Measurements from ENCODE around the gene PLPP7. TPM values are rescaled to one million over a fixed set of nuclear protein-coding genes. Genes with fewer than 3 reads are reported as not detected.
A peak's percentile ranks its signal among the peaks of the same experiment; 100 is the strongest.

The PLPP7 gene
- polyA plus RNA-seq, 1 donor (not counting 4 experiments of a cell fraction or from before 2014, with no cell fraction given) = not detected

- Histone ChIP-seq H3K9ac (ENCODE audit: control insufficient read depth, extremely low read depth, insufficient read depth, low read length) (no peak overlapping the region), H3K36me3 (ENCODE audit: control insufficient read depth in 2 of 2, extremely low read depth in 1 of 2, insufficient read depth in 2 of 2, low read length in 2 of 2) (no peaks in the 10 kb centered on the region), H2AFZ (ENCODE audit: control insufficient read depth, low read length) (no peak overlapping the region), H4K20me1 (ENCODE audit: control insufficient read depth, extremely low read depth, insufficient read depth, low read length) (no peaks in the 10 kb centered on the region), H3K27ac (ENCODE audit: control insufficient read depth, insufficient read depth, low read length) (no peak overlapping the region), H3K4me2 (ENCODE audit: control insufficient read depth, extremely low read depth, insufficient read depth, low read depth, low read length) (no peak overlapping the region), H3K79me2 (ENCODE audit: control insufficient read depth, insufficient read depth, low read length) (no peaks in the 10 kb centered on the region), H3K4me3 (ENCODE audit: control insufficient read depth in 2 of 3, extremely low read depth in 1 of 3, insufficient read depth in 2 of 3, low read depth in 1 of 3, low read length in 3 of 3) (no peak overlapping the region), H3K9me3 (ENCODE audit: control insufficient read depth, low read depth, low read length) (no peaks in the 10 kb centered on the region), H3K9me1 (ENCODE audit: control insufficient read depth, extremely low read depth, insufficient read depth, low read length) (no peaks in the 10 kb centered on the region), H3K4me1 (ENCODE audit: control insufficient read depth, extremely low read depth, insufficient read depth, low read length) (no peaks in the 10 kb centered on the region), H3K27me3 (ENCODE audit: control insufficient read depth, extremely low read depth, insufficient read depth, low read length) (peaks cover 3% of the 10 kb centered on the region)
- DNase-seq (ENCODE audit: low read depth, low spot score) = no peak
- TF ChIP-seq, protein P1, sequence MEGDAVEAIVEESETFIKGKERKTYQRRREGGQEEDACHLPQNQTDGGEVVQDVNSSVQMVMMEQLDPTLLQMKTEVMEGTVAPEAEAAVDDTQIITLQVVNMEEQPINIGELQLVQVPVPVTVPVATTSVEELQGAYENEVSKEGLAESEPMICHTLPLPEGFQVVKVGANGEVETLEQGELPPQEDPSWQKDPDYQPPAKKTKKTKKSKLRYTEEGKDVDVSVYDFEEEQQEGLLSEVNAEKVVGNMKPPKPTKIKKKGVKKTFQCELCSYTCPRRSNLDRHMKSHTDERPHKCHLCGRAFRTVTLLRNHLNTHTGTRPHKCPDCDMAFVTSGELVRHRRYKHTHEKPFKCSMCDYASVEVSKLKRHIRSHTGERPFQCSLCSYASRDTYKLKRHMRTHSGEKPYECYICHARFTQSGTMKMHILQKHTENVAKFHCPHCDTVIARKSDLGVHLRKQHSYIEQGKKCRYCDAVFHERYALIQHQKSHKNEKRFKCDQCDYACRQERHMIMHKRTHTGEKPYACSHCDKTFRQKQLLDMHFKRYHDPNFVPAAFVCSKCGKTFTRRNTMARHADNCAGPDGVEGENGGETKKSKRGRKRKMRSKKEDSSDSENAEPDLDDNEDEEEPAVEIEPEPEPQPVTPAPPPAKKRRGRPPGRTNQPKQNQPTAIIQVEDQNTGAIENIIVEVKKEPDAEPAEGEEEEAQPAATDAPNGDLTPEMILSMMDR (optimal IDR thresholded peaks at IDR 0.05 in 1 of 3, IDR thresholded peaks at IDR 0.05 in 1 of 3, conservative IDR thresholded peaks at IDR 0.05 in 1 of 3; ENCODE audit: extremely low read depth in 1 of 3, insufficient read depth in 2 of 3, low read length in 3 of 3) = peak in 1 of 3 experiments; percentile 12
- TF ChIP-seq EZH2 (IDR thresholded peaks at IDR 0.05; ENCODE audit: low read length) = no peak
- no peak for FAIRE-seq
- dilution Hi-C loops (cut with MboI; ENCODE audit: extremely low pct_ligation_motif_present, low sequenced_read_pairs) = no loop called here
Measured at GRCh38 chr9:131348631-131349521, 59.4 kb downstream of the PLPP7 start.

DNA sequence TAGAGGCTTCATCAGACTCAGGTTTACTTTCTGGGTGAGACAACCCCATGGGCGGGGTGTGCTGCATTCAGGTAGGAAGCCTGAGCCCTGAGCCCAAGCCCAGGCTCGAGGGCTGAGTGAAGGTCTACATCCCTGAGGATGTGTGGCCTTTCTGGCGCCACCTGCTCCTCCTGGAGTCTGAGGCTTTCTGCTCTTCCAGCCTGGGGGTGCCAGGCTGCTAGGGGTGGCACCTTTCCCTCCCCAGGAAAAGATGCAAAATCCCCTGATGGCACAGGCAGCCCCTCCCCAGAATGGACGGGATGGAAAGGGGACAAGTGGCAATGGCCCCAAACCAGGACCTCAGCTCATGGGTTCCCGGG lies 60.0 kb downstream of the PLPP7 start:
- no peaks in the 10 kb centered on the region for H4K20me1 ChIP-seq (ENCODE audit: control insufficient read depth, extremely low read depth, insufficient read depth, low read length)
- H3K4me2 ChIP-seq (ENCODE audit: control insufficient read depth, extremely low read depth, insufficient read depth, low read depth, low read length) = no peak overlapping the region
- H3K36me3 ChIP-seq (ENCODE audit: control insufficient read depth in 2 of 2, extremely low read depth in 1 of 2, insufficient read depth in 2 of 2, low read length in 2 of 2) = no peaks in the 10 kb centered on the region
- no peaks in the 10 kb centered on the region for H3K4me1 ChIP-seq (ENCODE audit: control insufficient read depth, extremely low read depth, insufficient read depth, low read length)
- H3K27me3 ChIP-seq (ENCODE audit: control insufficient read depth, extremely low read depth, insufficient read depth, low read length) = peaks cover 2% of the 10 kb centered on the region
- H3K79me2 ChIP-seq (ENCODE audit: control insufficient read depth, insufficient read depth, low read length) = no peaks in the 10 kb centered on the region
- no peaks in the 10 kb centered on the region for H3K9me3 ChIP-seq (ENCODE audit: control insufficient read depth, low read depth, low read length)
- FAIRE-seq = no peak
- no peak for DNase-seq (ENCODE audit: low read depth, low spot score)
- dilution Hi-C loops (cut with MboI; ENCODE audit: extremely low pct_ligation_motif_present, low sequenced_read_pairs) = no loop called here
- no peak overlapping the region for H3K27ac ChIP-seq (ENCODE audit: control insufficient read depth, insufficient read depth, low read length)
- TF ChIP-seq EZH2 (IDR thresholded peaks at IDR 0.05; ENCODE audit: low read length) = no peak
- TF ChIP-seq, protein P1 (optimal IDR thresholded peaks at IDR 0.05 in 1 of 3, IDR thresholded peaks at IDR 0.05 in 1 of 3, conservative IDR thresholded peaks at IDR 0.05 in 1 of 3; ENCODE audit: extremely low read depth in 1 of 3, insufficient read depth in 2 of 3, low read length in 3 of 3) = no peak
- no peak overlapping the region for H3K4me3 ChIP-seq (ENCODE audit: control insufficient read depth in 2 of 3, extremely low read depth in 1 of 3, insufficient read depth in 2 of 3, low read depth in 1 of 3, low read length in 3 of 3)
- H3K9ac ChIP-seq (ENCODE audit: control insufficient read depth, extremely low read depth, insufficient read depth, low read length) = peak overlapping the region; percentile 33
- H2AFZ ChIP-seq (ENCODE audit: control insufficient read depth, low read length) = no peak overlapping the region
- no peaks in the 10 kb centered on the region for H3K9me1 ChIP-seq (ENCODE audit: control insufficient read depth, extremely low read depth, insufficient read depth, low read length)

Measured in keratinocyte (primary cell).